Kidney (tissue), 14 donors: ENCODE measurements around the gene GIMAP8. TPM values are rescaled to one million over a fixed set of nuclear protein-coding genes. Genes with fewer than 3 reads are reported as not detected.
"Not testable (repeated sequence)": the region's sequence is repeated elsewhere in the genome, so short reads cannot be mapped to it uniquely, and the experiment has no call there.

ENCODE experiments used
- DNase-seq, 5 donors: peaks; one replicate each; pipeline ENCODE4 v3.0.0-alpha.2; 2013 to 2020
- FAIRE-seq: peaks from 2 replicates; lab custom pipeline; 2012; peaks lifted over from hg19 to GRCh38; lab: Jason Lieb, UNC
- H3K27ac ChIP-seq, 2 donors: one replicate each; pipeline ENCODE4 v1.7.0; 2013; ENCODE audit warnings: low read depth in 2 of 2, low read length in 2 of 2, inconsistent platforms in 1 of 2
- H3K27me3 ChIP-seq: one replicate; pipeline ENCODE4 v1.7.1; 2013; ENCODE audit warnings: low read length, inconsistent platforms; ENCODE audit not compliant: control insufficient read depth, insufficient read depth
- H3K36me3 ChIP-seq, 3 donors: one replicate each; pipeline versions ENCODE4 v1.7.0 to v1.7.1; 2013; ENCODE audit warnings: low read length in 3 of 3, control low read depth in 1 of 3, inconsistent platforms in 1 of 3; ENCODE audit not compliant: insufficient read depth in 3 of 3, control insufficient read depth in 2 of 3
- H3K4me1 ChIP-seq, 3 donors: one replicate each; pipeline versions ENCODE4 v1.7.0 to v1.7.1; 2013; ENCODE audit warnings: low read length in 3 of 3, inconsistent platforms in 1 of 3, low read depth in 1 of 3; ENCODE audit not compliant: control insufficient read depth in 2 of 3, insufficient read depth in 2 of 3
- H3K4me3 ChIP-seq, 3 donors: one replicate each; pipeline versions ENCODE4 v1.7.0 to v1.8.1; 2013; ENCODE audit warnings: low read length in 3 of 3, control low read depth in 1 of 3, inconsistent platforms in 1 of 3
- H3K9ac ChIP-seq, 3 donors: one replicate each; pipeline versions ENCODE4 v1.7.0 to v1.7.1; 2013; ENCODE audit warnings: low read length in 3 of 3, control low read depth in 1 of 3, inconsistent platforms in 1 of 3
- H3K9me3 ChIP-seq, 3 donors: one replicate each; pipeline versions ENCODE4 v1.7.0 to v1.7.1; 2013; ENCODE audit warnings: low read length in 3 of 3, control low read depth in 1 of 3, inconsistent platforms in 1 of 3; ENCODE audit not compliant: control insufficient read depth in 2 of 3, insufficient read depth in 1 of 3
- CTCF ChIP-seq: IDR thresholded peaks from 3 replicates; pipeline ENCODE4 v1.5.1; 2012; ENCODE audit warnings: mild to moderate bottlenecking, moderate library complexity, borderline replicate concordance; ENCODE audit not compliant: insufficient read depth; ENCODE audit errors: extremely low read depth
- intact Hi-C: fragments of 100-400 bp; cut with DNase I; formaldehyde crosslinking; loops from one replicate; pipeline ENCODE4 v1.11.1; 2022
- polyA plus RNA-seq: library from polyadenylated mRNA; stranded (reverse); fragments of 350-450 nt; fragmentation: Illumina TruSeq; extraction: RNeasy Lipid Tissue Mini Kit (QIAGEN cat#74804); gene quantifications from one replicate; pipeline ENCODE4 v1.2.3, GENCODE V29; 2014; ENCODE audit warnings: low read depth, low replicate concordance; ENCODE audit not compliant: insufficient read depth
- total RNA-seq: library from RNA; stranded (reverse); fragmentation: NEBNext Ultra II Directional; extraction: Animal tissue kit (Norgen Biotek cat#: 25700); gene quantifications from one replicate; pipeline ENCODE4 v1.2.1, GENCODE V29; 2021
- donor health status: control.
- donor health status: control.
- donor health status: control.
- donor health status: control.
- donor health status: control.
- donor health status: DM: yes; HTN: yes; CAD: no.
- donor health status: Normal renal cell carcinoma (clear cell type).

Gene GIMAP8
- total and polyA plus RNA-seq, 2 donors from 2014 or later = 10.2 to 24.3 TPM

- intact Hi-C loops = no loop called here
- Histone ChIP-seq H3K9me3 (peaks cover 0 to 4% (median 0%) of the 10 kb centered on the region in 3 donors), H3K27me3 (peaks cover 2% of the 10 kb centered on the region), H3K4me3 (peak overlapping the region in 2 of 3 donors; percentile 29 to 41), H3K9ac (no peak overlapping the region), H3K27ac (peak overlapping the region in 1 of 2 donors; percentile 14), H3K4me1 (peaks cover 0 to 11% (median 4%) of the 10 kb centered on the region in 3 donors), H3K36me3 (no peaks in the 10 kb centered on the region)
- DNase-seq (no peak), FAIRE-seq (no peak)
- no peak for TF ChIP-seq CTCF
Observed at GRCh38 chr7:150453181-150453580, 2.8 kb downstream of the GIMAP8 start.

GRCh38 chr7:150453892-150454291 is 3.5 kb downstream of the GIMAP8 start:
- FAIRE-seq (no peak), DNase-seq (no peak)
- H3K4me1 ChIP-seq = peaks cover 0 to 9% (median 4%) of the 10 kb centered on the region in 3 donors
- no peak overlapping the region for H3K27ac ChIP-seq
- H3K9ac ChIP-seq = no peak overlapping the region
- peaks cover 0 to 4% (median 0%) of the 10 kb centered on the region in 3 donors for H3K9me3 ChIP-seq
- TF ChIP-seq CTCF = no peak
- no peaks in the 10 kb centered on the region for H3K36me3 ChIP-seq
- H3K27me3 ChIP-seq = peaks cover 2% of the 10 kb centered on the region
- intact Hi-C loops = no loop called here
- H3K4me3 ChIP-seq = peak overlapping the region in 2 of 3 donors; percentile 20 to 41

- H3K27ac ChIP-seq, H3K9ac ChIP-seq, H3K27me3 ChIP-seq, H3K36me3 ChIP-seq, FAIRE-seq, intact Hi-C loops, DNase-seq, H3K4me3 ChIP-seq, H3K4me1 ChIP-seq: not testable (repeated sequence)
- peaks cover 0 to 15% (median under 1%) of the 10 kb centered on the region in 3 donors for H3K9me3 ChIP-seq
Observed at GRCh38 chr7:150457064-150457463, 6.6 kb downstream of the GIMAP8 start.

- DNase-seq = no peak
- no peak for FAIRE-seq
- H3K4me1 ChIP-seq = peaks cover 0 to 3% (median 0%) of the 10 kb centered on the region in 3 donors
- H3K9ac ChIP-seq = no peak overlapping the region
- intact Hi-C loops = no loop called here
- H3K9me3 ChIP-seq = peaks cover 0 to 23% (median 2%) of the 10 kb centered on the region in 3 donors
- no peaks in the 10 kb centered on the region for H3K36me3 ChIP-seq
- no peak overlapping the region for H3K27ac ChIP-seq
- H3K27me3 ChIP-seq = no peaks in the 10 kb centered on the region
- H3K4me3 ChIP-seq = no peak overlapping the region
- TF ChIP-seq CTCF = no peak
Observed at GRCh38 chr7:150458235-150458634, 7.8 kb downstream of the GIMAP8 start.
